GM12872 (cell line): Measurements from ENCODE around the gene PIK3C2G.

Experiments
- TF ChIP-seq, protein P1 (sequence below): IDR thresholded peaks from 3 replicates; pipeline ENCODE4 v1.5.1; 2011; ENCODE audit warnings: low read depth, mild to moderate bottlenecking, low read length, moderate library complexity; ENCODE audit not compliant: insufficient read depth

Gene PIK3C2G

DNA sequence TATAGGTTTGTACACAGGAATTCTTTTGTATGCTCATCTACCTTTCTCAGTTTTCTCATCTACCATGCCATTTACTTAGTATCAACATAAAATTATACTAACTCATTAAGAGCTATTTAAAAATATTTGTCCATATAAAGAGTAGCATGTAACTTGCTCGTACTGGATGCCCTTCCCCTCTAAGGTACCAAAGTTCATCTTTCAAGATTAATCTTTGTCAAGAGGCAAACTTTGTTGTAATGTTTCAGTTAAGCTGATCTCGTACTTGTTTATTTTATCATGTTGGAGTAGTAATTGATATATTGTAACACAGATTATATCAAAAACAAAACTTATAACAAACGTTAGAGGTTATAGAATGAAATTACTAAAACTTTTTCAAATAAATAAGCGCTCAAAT is 128.5 kb downstream of the PIK3C2G start:
- TF ChIP-seq, protein P1, sequence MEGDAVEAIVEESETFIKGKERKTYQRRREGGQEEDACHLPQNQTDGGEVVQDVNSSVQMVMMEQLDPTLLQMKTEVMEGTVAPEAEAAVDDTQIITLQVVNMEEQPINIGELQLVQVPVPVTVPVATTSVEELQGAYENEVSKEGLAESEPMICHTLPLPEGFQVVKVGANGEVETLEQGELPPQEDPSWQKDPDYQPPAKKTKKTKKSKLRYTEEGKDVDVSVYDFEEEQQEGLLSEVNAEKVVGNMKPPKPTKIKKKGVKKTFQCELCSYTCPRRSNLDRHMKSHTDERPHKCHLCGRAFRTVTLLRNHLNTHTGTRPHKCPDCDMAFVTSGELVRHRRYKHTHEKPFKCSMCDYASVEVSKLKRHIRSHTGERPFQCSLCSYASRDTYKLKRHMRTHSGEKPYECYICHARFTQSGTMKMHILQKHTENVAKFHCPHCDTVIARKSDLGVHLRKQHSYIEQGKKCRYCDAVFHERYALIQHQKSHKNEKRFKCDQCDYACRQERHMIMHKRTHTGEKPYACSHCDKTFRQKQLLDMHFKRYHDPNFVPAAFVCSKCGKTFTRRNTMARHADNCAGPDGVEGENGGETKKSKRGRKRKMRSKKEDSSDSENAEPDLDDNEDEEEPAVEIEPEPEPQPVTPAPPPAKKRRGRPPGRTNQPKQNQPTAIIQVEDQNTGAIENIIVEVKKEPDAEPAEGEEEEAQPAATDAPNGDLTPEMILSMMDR = no peak

DNA sequence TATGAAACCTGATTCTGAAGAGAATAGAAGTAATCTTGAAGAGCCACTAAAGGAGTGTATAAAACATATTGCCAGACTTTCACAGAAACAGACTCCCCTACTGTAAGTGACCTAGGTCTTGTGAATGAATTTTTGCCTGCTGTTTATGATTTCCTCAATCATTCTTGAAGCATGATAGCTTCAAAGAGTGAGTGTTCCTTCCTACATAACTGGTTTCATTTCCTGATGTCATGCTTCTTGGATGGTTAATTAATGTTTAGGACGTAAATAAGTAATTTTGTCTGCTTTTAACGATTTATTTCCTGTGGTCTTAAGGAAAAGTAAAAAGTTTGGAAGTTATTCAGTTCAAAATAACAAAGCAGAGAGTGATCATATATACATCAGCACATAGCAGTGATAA is 129.8 kb downstream of the PIK3C2G start:
- TF ChIP-seq, protein P1 = no peak

DNA sequence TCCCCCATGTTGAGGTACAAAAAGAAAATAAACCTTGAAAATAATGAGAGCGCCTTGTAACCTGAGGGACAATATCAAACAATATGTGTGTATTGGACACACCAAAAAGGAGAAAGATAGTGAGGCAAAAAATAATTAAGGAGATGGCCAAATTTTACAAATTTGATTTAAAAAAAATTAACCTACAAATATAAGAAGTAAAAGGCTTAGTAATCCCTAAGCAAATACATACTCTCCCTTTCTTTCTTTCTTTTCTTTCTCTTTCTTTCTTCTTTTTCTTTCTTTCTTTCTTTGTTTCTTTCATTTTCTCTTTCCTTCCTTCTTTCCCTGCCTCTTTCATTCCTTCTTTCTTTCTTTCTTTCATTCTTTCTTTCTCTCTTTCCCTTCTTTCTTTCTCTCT is 133.4 kb downstream of the PIK3C2G start:
- TF ChIP-seq, protein P1 = no peak

DNA sequence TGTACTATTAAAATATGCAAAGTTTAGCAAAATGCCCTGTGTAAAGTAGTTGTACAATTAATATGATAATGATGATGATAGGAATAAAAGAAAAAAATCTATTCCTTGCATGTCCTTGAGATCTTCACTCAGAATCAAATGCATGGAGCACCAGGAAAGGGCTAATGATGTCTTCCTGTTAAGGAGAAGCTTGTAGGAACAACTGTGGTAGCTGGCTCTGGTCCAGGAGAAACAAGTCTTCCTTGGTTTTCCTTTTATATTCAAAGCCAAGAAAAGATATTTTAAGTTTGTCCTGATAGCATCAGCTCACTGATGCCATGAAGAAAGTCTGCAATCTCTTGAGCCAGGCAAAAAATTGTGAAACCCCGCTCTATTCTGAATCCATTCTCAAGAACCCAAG is 138.9 kb downstream of the PIK3C2G start:
- TF ChIP-seq, protein P1 = no peak

DNA sequence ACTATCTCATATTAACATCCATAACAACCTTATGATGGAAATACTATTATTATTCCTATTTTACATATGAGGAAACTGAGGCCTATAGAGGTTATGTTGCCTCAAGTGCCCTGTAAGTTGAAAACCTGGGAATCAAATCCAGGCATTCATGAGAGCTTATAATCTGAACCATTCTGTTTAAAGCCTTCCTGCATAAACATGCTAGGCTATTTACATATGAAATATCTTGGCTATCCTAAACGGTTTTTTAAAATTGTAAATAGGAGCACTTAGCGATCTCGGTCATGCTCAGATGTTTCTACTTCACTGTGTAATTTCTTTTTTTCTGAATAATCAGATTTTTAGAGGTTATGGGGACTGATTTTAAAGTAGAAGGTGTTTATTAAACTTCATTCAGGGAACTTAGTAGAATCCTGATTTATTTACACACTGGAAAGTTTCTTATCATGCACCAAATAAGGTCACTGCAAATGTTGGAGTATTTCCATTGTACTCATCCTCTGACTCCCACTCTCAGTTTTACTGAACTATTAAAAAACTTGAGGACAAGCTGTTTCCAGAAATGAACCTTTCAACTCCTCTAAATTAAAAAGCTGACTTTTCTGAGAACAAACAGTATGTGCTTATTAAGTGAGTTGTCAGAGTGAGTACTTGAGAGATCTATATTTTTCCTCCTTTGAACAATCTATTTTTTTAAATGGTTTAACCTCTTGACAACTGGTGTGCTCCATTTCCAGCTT is 141.7 kb downstream of the PIK3C2G start:
- TF ChIP-seq, protein P1 = no peak

DNA sequence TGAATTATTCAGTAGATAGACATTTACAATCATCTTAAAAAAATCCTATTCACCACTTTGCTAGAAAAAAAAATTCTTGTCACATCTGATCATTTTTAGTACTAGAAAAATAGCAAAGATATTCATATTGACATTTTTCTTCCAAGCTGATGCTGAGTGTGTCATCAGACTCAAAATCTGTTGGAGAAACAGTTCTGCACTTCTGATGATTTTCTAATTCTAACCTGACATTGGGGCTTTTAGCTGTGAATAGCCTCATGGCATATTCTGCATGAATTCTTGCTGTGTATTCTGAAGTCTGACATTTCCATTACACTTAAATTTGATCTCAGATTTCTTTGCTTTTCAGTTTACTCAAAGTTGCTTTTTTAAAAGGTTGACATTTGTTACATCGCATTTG is 150.1 kb downstream of the PIK3C2G start:
- TF ChIP-seq, protein P1 = no peak

DNA sequence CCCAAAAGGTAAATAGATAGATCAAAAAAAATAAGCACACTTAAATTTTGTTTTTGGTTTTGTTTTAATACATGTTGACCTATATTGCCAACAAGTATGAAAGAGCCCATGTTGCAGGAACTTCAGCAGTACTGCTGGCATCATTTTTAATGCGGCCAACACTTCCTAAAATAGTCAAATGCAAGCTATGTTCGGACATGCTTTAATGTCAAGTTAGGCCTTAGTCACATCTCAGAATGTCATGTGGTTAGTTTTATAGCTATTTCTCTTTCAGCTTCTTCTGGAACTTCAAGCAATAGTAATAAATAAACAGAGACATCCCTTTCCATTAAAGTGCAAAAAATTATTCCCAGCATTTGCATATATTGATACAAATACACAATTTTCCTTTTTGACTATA is 153.4 kb downstream of the PIK3C2G start:
- TF ChIP-seq, protein P1 = no peak
